ENCODE results near the gene TMEM143.

TMEM143 gene

GRCh38 chr19:48367855-48368254 is 4.1 kb upstream of the TMEM143 start:
- H3K79me2 ChIP-seq: no peaks in the 10 kb centered on the region
- peaks cover 18% of the 10 kb centered on the region for H3K4me1 ChIP-seq
- no peak overlapping the region for H3K4me2 ChIP-seq (ENCODE audit: low read length)
- no peaks in the 10 kb centered on the region for H3K9me3 ChIP-seq (ENCODE audit: control insufficient read depth, low read length)
- TF ChIP-seq CTCF (IDR thresholded peaks at IDR 0.05): no peak
- H3K36me3 ChIP-seq (ENCODE audit: control insufficient read depth, insufficient read depth, low read length): no peaks in the 10 kb centered on the region
- H3K4me3 ChIP-seq (ENCODE audit: low read depth, low read length): no peak overlapping the region
- peak overlapping the region; percentile 13 for H3K27ac ChIP-seq
- H3K27me3 ChIP-seq (ENCODE audit: control insufficient read depth, insufficient read depth, low read length): no peaks in the 10 kb centered on the region
- H3K9ac ChIP-seq: no peak overlapping the region
- peak overlapping the region; percentile 51 for H2AFZ ChIP-seq

GRCh38 chr19:48365602-48366001 is 1.9 kb upstream of the TMEM143 start:
- H3K4me3 ChIP-seq (ENCODE audit: low read depth, low read length): no peak overlapping the region
- no peak overlapping the region for H3K9ac ChIP-seq
- H3K9me3 ChIP-seq (ENCODE audit: control insufficient read depth, low read length): no peaks in the 10 kb centered on the region
- H2AFZ ChIP-seq: no peak overlapping the region
- H3K36me3 ChIP-seq (ENCODE audit: control insufficient read depth, insufficient read depth, low read length): no peaks in the 10 kb centered on the region
- TF ChIP-seq CTCF (IDR thresholded peaks at IDR 0.05): no peak
- H3K4me2 ChIP-seq (ENCODE audit: low read length): no peak overlapping the region
- no peaks in the 10 kb centered on the region for H3K27me3 ChIP-seq (ENCODE audit: control insufficient read depth, insufficient read depth, low read length)
- peaks cover 10% of the 10 kb centered on the region for H3K4me1 ChIP-seq
- H3K27ac ChIP-seq: no peak overlapping the region
- H3K79me2 ChIP-seq: no peaks in the 10 kb centered on the region

- no peaks in the 10 kb centered on the region for H3K9me3 ChIP-seq (ENCODE audit: control insufficient read depth, low read length)
- H3K36me3 ChIP-seq (ENCODE audit: control insufficient read depth, insufficient read depth, low read length): no peaks in the 10 kb centered on the region
- H2AFZ ChIP-seq: peak overlapping the region; percentile 57
- peak overlapping the region; percentile 93 for H3K27ac ChIP-seq
- no peak for TF ChIP-seq CTCF (IDR thresholded peaks at IDR 0.05)
- H3K4me2 ChIP-seq (ENCODE audit: low read length): peak overlapping the region; percentile 75
- peak overlapping the region; percentile 61 for H3K4me3 ChIP-seq (ENCODE audit: low read depth, low read length)
- H3K9ac ChIP-seq: no peak overlapping the region
- no peaks in the 10 kb centered on the region for H3K27me3 ChIP-seq (ENCODE audit: control insufficient read depth, insufficient read depth, low read length)
- no peaks in the 10 kb centered on the region for H3K79me2 ChIP-seq
- peaks cover 10% of the 10 kb centered on the region for H3K4me1 ChIP-seq
These were observed 1.0 kb upstream of the TMEM143 start for GRCh38 chr19:48364598-48365348.

GRCh38 chr19:48363500-48363809 is 285 bp downstream of the TMEM143 start:
- TF ChIP-seq CTCF (IDR thresholded peaks at IDR 0.05): no peak
- H3K9ac ChIP-seq: peak overlapping the region; percentile 69
- H3K27ac ChIP-seq: peak overlapping the region; percentile 93
- peaks cover 10% of the 10 kb centered on the region for H3K4me1 ChIP-seq
- H3K79me2 ChIP-seq: no peaks in the 10 kb centered on the region
- H3K4me2 ChIP-seq (ENCODE audit: low read length): peak overlapping the region; percentile 75
- H3K36me3 ChIP-seq (ENCODE audit: control insufficient read depth, insufficient read depth, low read length): no peaks in the 10 kb centered on the region
- H2AFZ ChIP-seq: peak overlapping the region; percentile 88
- no peaks in the 10 kb centered on the region for H3K9me3 ChIP-seq (ENCODE audit: control insufficient read depth, low read length)
- peak overlapping the region; percentile 61 for H3K4me3 ChIP-seq (ENCODE audit: low read depth, low read length)
- no peaks in the 10 kb centered on the region for H3K27me3 ChIP-seq (ENCODE audit: control insufficient read depth, insufficient read depth, low read length)
